ENCODE results near the gene OSBPL2. TPM values are rescaled to one million over a fixed set of nuclear protein-coding genes. Genes with fewer than 3 reads are reported as not detected.

OSBPL2 gene
- total and polyA plus RNA-seq, 2 donors (not counting 3 experiments of a cell fraction or from before 2014, with no cell fraction given): 13.1 to 33.0 TPM

DNA sequence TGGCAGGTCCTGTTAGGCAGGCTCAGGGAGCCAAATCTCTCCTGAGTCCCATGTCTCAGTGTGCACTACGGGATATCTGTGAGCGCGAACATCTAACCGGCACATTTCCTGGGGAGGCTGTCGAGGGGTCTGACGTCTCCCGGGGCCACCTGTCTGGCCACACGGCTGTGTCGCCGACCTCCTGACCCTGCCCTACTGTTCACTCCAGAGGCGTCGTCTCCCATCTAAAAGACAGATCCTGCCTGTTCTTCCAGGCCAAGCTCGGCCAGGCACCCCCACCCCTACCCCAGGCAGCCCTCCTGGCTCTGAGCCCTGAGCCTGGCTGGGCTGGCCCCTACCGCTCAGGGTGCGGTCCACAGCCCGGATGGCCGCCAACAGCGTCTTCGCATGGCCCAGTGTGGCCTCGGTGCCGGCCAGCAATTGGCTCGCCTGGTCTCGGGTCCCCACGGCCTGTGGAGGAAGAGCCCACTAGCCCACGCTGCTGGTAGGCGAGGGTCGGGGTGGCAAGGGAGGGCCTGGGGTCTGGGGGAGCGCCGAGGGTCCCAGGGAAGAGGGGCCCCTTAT is 81.1 kb downstream of the OSBPL2 start:
- ChIA-PET POLR2A (interaction anchor here (0.7 kb wide), 1 partner anchor 30 kb away, joined by 10 read pairs; no protein-coding TSS in a partner anchor), CTCF (interaction anchor here (1.1 to 2.8 kb wide), 4 partner anchors 45 to 63 kb away, joined by 3 to 8 read pairs (median 6); no protein-coding TSS in a partner anchor)
- dilution Hi-C loops (cut with MboI; ENCODE audit: extremely low pct_ligation_motif_present, low sequenced_read_pairs) (no loop called here), intact Hi-C loops (cut with micrococcal nuclease) (no loop called here)
- FAIRE-seq (no peak), DNase-seq (ENCODE audit: low read depth, low spot score) (no peak)
- no peaks in the 10 kb centered on the region for H3K9me3 ChIP-seq (replicated peaks; ENCODE audit: control insufficient read depth, insufficient read depth, low read length)
- H2AFZ ChIP-seq (ENCODE audit: low read depth, low read length): no peak overlapping the region
- no peak overlapping the region for H3K4me3 ChIP-seq (replicated peaks in 1 of 3; ENCODE audit: insufficient read depth in 1 of 3, low read depth in 1 of 3, low read length in 3 of 3)
- H3K27ac ChIP-seq (ENCODE audit: insufficient read depth, low read depth, low read length): no peak overlapping the region
- peaks cover 4% of the 10 kb centered on the region for H3K79me2 ChIP-seq (ENCODE audit: control insufficient read depth, insufficient read depth, low read length)
- H3K9me1 ChIP-seq (replicated peaks; ENCODE audit: control insufficient read depth, extremely low read depth, insufficient read depth, low read length): no peaks in the 10 kb centered on the region
- no peak overlapping the region for H3K9ac ChIP-seq (replicated peaks; ENCODE audit: extremely low read depth, insufficient read depth, low read length)
- TF ChIP-seq POLR2AphosphoS5 (IDR thresholded peaks at IDR 0.05; ENCODE audit: insufficient read depth, low read depth, low read length) (no peak), GATA2 (IDR thresholded peaks at IDR 0.05; ENCODE audit: insufficient read depth, insufficient read length, low read depth, low read length) (no peak), EZH2 (IDR thresholded peaks at IDR 0.05; ENCODE audit: borderline replicate concordance, low read depth, low read length, severe bottlenecking) (no peak), JUN (IDR thresholded peaks at IDR 0.05; ENCODE audit: borderline replicate concordance, insufficient read depth, insufficient read length, low read depth) (no peak), MYC (IDR thresholded peaks at IDR 0.05; ENCODE audit: low read depth, low read length) (no peak), FOS (IDR thresholded peaks at IDR 0.05; ENCODE audit: borderline replicate concordance, insufficient read depth, low read length) (no peak), POLR2A (IDR thresholded peaks at IDR 0.05; ENCODE audit: low read depth, low read length) (no peak)
- TF ChIP-seq, protein P1, sequence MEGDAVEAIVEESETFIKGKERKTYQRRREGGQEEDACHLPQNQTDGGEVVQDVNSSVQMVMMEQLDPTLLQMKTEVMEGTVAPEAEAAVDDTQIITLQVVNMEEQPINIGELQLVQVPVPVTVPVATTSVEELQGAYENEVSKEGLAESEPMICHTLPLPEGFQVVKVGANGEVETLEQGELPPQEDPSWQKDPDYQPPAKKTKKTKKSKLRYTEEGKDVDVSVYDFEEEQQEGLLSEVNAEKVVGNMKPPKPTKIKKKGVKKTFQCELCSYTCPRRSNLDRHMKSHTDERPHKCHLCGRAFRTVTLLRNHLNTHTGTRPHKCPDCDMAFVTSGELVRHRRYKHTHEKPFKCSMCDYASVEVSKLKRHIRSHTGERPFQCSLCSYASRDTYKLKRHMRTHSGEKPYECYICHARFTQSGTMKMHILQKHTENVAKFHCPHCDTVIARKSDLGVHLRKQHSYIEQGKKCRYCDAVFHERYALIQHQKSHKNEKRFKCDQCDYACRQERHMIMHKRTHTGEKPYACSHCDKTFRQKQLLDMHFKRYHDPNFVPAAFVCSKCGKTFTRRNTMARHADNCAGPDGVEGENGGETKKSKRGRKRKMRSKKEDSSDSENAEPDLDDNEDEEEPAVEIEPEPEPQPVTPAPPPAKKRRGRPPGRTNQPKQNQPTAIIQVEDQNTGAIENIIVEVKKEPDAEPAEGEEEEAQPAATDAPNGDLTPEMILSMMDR (IDR thresholded peaks at IDR 0.05; ENCODE audit: extremely low read depth in 1 of 2, insufficient read depth in 1 of 2, low read depth in 1 of 2, low read length in 2 of 2): no peak
- TF ChIP-seq, protein P2, sequence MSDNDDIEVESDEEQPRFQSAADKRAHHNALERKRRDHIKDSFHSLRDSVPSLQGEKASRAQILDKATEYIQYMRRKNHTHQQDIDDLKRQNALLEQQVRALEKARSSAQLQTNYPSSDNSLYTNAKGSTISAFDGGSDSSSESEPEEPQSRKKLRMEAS (IDR thresholded peaks at IDR 0.05; ENCODE audit: insufficient read depth, insufficient read length): no peak
- H3K36me3 ChIP-seq (ENCODE audit: control insufficient read depth in 2 of 2, extremely low read depth in 1 of 2, insufficient read depth in 2 of 2, low read length in 2 of 2): peaks cover 10 to 47% of the 10 kb centered on the region in 2 experiments
- BruUV-seq (replicated peaks): no TSS peak
- no peaks in the 10 kb centered on the region for H3K27me3 ChIP-seq (ENCODE audit: control insufficient read depth in 2 of 2, insufficient read depth in 2 of 2, low read length in 2 of 2)
- no peaks in the 10 kb centered on the region for H3K4me1 ChIP-seq (ENCODE audit: control insufficient read depth, extremely low read depth, insufficient read depth, low read length)
- H4K20me1 ChIP-seq (replicated peaks; ENCODE audit: control insufficient read depth, extremely low read depth, insufficient read depth, low read length): no peaks in the 10 kb centered on the region
- no peak overlapping the region for H3K4me2 ChIP-seq (ENCODE audit: insufficient read depth, low read length)

All from endothelial cell of umbilical vein (primary cell).